CD4-positive, CD25-positive, alpha-beta regulatory T cell (primary cell): Measurements from ENCODE around the gene CENPK. TPM values are rescaled to one million over a fixed set of nuclear protein-coding genes. Genes with fewer than 3 reads are reported as not detected.

Source experiments
- ATAC-seq, 2 donors: fragments of 150-1000 bp; cut with Tn5 transposase; one replicate each; pipeline ENCODE4 v1.10.0; 2021; ENCODE audit warnings: low read depth in 2 of 2, moderate number of reproducible peaks in 2 of 2, moderate library complexity in 1 of 2
- DNase-seq, 3 donors: peaks; one replicate each; pipeline versions ENCODE4 v3.0.0 to v3.0.0-alpha.2; 2012 to 2022; ENCODE audit warnings: mixed read lengths in 1 of 3
- H3K27ac ChIP-seq: one replicate; pipeline ENCODE4 v1.7.0; 2013; ENCODE audit warnings: mild to moderate bottlenecking, low read length; ENCODE audit not compliant: insufficient read depth, poor library complexity, severe bottlenecking
- H3K27me3 ChIP-seq: one replicate; pipeline ENCODE4 v1.7.0; 2013; ENCODE audit warnings: low read length; ENCODE audit not compliant: control insufficient read depth, insufficient read depth
- H3K36me3 ChIP-seq: one replicate; pipeline ENCODE4 v1.7.0; 2013; ENCODE audit warnings: mild to moderate bottlenecking, low read length, moderate library complexity; ENCODE audit not compliant: control insufficient read depth, insufficient read depth
- H3K4me1 ChIP-seq: 2 replicates; pipeline ENCODE4 v1.7.0; 2013; ENCODE audit warnings: mild to moderate bottlenecking, low read length; ENCODE audit not compliant: insufficient read depth, control insufficient read depth, poor library complexity, severe bottlenecking
- H3K4me3 ChIP-seq: one replicate; pipeline ENCODE4 v1.7.0; 2013; ENCODE audit warnings: low read depth, mild to moderate bottlenecking, low read length, moderate library complexity
- H3K9me3 ChIP-seq, 2 experiments: 1 replicate in 1 of 2; 2 replicates in 1 of 2; pipeline ENCODE4 v1.7.0; 2013; ENCODE audit warnings: low read length in 2 of 2, mild to moderate bottlenecking in 1 of 2, moderate library complexity in 1 of 2; ENCODE audit not compliant: control insufficient read depth in 2 of 2
- H3K27ac Mint-ChIP-seq, 3 donors: one replicate each; pipeline ENCODE4 v1.8.0; 2020 to 2022; ENCODE audit warnings: mild to moderate bottlenecking in 3 of 3, mixed read lengths in 3 of 3, moderate library complexity in 2 of 3
- H3K27me3 Mint-ChIP-seq: one replicate; pipeline ENCODE4 v1.8.0; 2022; ENCODE audit warnings: mild to moderate bottlenecking, mixed read lengths
- H3K36me3 Mint-ChIP-seq: one replicate; pipeline ENCODE4 v1.8.0; 2020; ENCODE audit warnings: mixed read lengths
- H3K4me1 Mint-ChIP-seq, 4 donors: one replicate each; pipeline ENCODE4 v1.8.0; 2020 to 2022; ENCODE audit warnings: mixed read lengths in 4 of 4, mild to moderate bottlenecking in 1 of 4
- H3K4me3 Mint-ChIP-seq, 4 donors: one replicate each; pipeline ENCODE4 v1.8.0; 2020 to 2022; ENCODE audit warnings: mild to moderate bottlenecking in 4 of 4, mixed read lengths in 4 of 4, moderate library complexity in 3 of 4
- H3K9me3 Mint-ChIP-seq, 7 donors: one replicate each; pipeline ENCODE4 v1.8.0; 2020 to 2022; ENCODE audit warnings: mixed read lengths in 7 of 7, mild to moderate bottlenecking in 3 of 7, moderate library complexity in 2 of 7
- polyA plus RNA-seq, 4 donors: library from polyadenylated mRNA; unstranded; fragments of 300-500 nt; fragmentation: Illumina TruSeq; gene quantifications; one replicate each; pipeline ENCODE4 v1.2.3, GENCODE V29; 2021
- total RNA-seq: library from RNA; stranded (reverse); gene quantifications from one replicate; pipeline ENCODE4 v1.2.3, GENCODE V29; 2022

Gene CENPK
- total and polyA plus RNA-seq, 5 donors from 2014 or later = 20.8 to 47.9 (median 42.8) TPM

DNA sequence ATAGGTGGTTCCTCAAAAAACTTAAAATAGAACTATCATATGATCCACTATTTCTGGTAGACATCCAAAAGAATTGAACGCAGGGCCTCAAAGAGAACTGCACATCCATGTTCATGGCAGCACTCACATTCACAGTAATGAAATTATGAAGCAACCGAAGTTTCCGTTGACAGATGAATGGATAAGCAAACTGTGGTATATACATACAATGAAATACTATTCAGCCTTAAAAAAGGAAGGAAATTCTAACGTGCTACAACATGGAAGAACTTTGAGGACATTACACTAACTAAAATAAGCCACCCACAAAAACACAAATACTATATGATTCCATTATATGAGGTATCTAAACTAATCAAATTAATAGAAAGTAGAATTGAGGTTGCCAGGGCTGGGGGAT is 18.5 kb downstream of the CENPK start:
- H3K36me3 ChIP-seq = peaks cover 40% of the 10 kb centered on the region
- H3K9me3 Mint-ChIP-seq = no peaks in the 10 kb centered on the region
- H3K27me3 ChIP-seq = no peaks in the 10 kb centered on the region
- DNase-seq (no peak), ATAC-seq (no peak)
- peaks cover 42% of the 10 kb centered on the region for H3K36me3 Mint-ChIP-seq
- no peaks in the 10 kb centered on the region for H3K9me3 ChIP-seq
- H3K4me3 Mint-ChIP-seq = no peak overlapping the region
- no peak overlapping the region for H3K4me3 ChIP-seq
- peaks cover 3% of the 10 kb centered on the region for H3K4me1 ChIP-seq
- H3K27ac ChIP-seq = no peak overlapping the region
- H3K27me3 Mint-ChIP-seq = no peaks in the 10 kb centered on the region
- peaks cover 10 to 22% (median 16%) of the 10 kb centered on the region in 4 donors for H3K4me1 Mint-ChIP-seq
- H3K27ac Mint-ChIP-seq = no peak overlapping the region

- no peaks in the 10 kb centered on the region for H3K9me3 ChIP-seq
- H3K4me3 ChIP-seq = no peak overlapping the region
- Mint-ChIP-seq H3K4me3 (no peak overlapping the region), H3K9me3 (no peaks in the 10 kb centered on the region), H3K27ac (no peak overlapping the region), H3K4me1 (peaks cover 0 to 14% (median 2%) of the 10 kb centered on the region in 4 donors), H3K36me3 (peaks cover 34% of the 10 kb centered on the region), H3K27me3 (no peaks in the 10 kb centered on the region)
- ATAC-seq (no peak), DNase-seq (no peak)
- H3K4me1 ChIP-seq = no peaks in the 10 kb centered on the region
- H3K36me3 ChIP-seq = peaks cover 37% of the 10 kb centered on the region
- no peaks in the 10 kb centered on the region for H3K27me3 ChIP-seq
- no peak overlapping the region for H3K27ac ChIP-seq
These were observed 23.1 kb downstream of the CENPK start for GRCh38 chr5:65539827-65540226.

GRCh38 chr5:65535529-65535987 is 27.4 kb downstream of the CENPK start:
- Histone ChIP-seq H3K36me3 (peaks cover 17% of the 10 kb centered on the region), H3K4me3 (no peak overlapping the region), H3K27me3 (no peaks in the 10 kb centered on the region), H3K27ac (no peak overlapping the region), H3K9me3 (no peaks in the 10 kb centered on the region), H3K4me1 (no peaks in the 10 kb centered on the region)
- DNase-seq (no peak), ATAC-seq (no peak)
- H3K9me3 Mint-ChIP-seq = no peaks in the 10 kb centered on the region
- no peak overlapping the region for H3K4me3 Mint-ChIP-seq
- H3K27ac Mint-ChIP-seq = peak overlapping the region in 1 of 3 donors; percentile 79
- H3K27me3 Mint-ChIP-seq = no peaks in the 10 kb centered on the region
- peaks cover 12% of the 10 kb centered on the region for H3K36me3 Mint-ChIP-seq
- peaks cover 0 to 13% (median 1%) of the 10 kb centered on the region in 4 donors for H3K4me1 Mint-ChIP-seq

DNA sequence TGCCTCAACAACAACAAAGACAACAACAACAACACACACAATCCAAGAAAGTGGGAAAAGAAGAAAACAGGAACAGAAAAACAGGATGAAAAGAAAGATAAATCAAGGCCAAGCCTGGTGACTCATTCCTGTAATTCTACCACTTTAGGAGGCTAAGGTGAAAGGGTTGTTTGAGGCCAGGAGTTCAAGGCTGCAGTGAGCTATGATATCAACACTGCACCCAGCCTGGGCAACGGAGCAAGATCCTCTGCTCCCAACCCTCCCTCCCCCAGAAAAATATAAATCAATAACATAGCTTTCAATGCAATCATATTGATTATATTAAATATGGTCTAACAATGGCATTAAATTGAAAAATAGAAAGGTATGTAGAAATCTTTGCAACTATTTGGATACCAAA is 32.1 kb downstream of the CENPK start:
- peaks cover 13% of the 10 kb centered on the region for H3K36me3 Mint-ChIP-seq
- Histone ChIP-seq H3K27me3 (no peaks in the 10 kb centered on the region), H3K4me3 (no peak overlapping the region), H3K27ac (no peak overlapping the region), H3K4me1 (no peaks in the 10 kb centered on the region), H3K36me3 (peaks cover 12% of the 10 kb centered on the region), H3K9me3 (no peaks in the 10 kb centered on the region)
- H3K27me3 Mint-ChIP-seq = no peaks in the 10 kb centered on the region
- ATAC-seq = no peak
- no peak overlapping the region for H3K27ac Mint-ChIP-seq
- H3K9me3 Mint-ChIP-seq = no peaks in the 10 kb centered on the region
- no peak for DNase-seq
- peaks cover 0 to 4% (median 1%) of the 10 kb centered on the region in 4 donors for H3K4me1 Mint-ChIP-seq
- H3K4me3 Mint-ChIP-seq = no peak overlapping the region

- Histone ChIP-seq H3K4me3 (no peak overlapping the region), H3K27me3 (no peaks in the 10 kb centered on the region), H3K9me3 (no peaks in the 10 kb centered on the region), H3K27ac (no peak overlapping the region), H3K36me3 (peaks cover 21% of the 10 kb centered on the region), H3K4me1 (no peaks in the 10 kb centered on the region)
- H3K27ac Mint-ChIP-seq = no peak overlapping the region
- H3K4me1 Mint-ChIP-seq = no peaks in the 10 kb centered on the region
- H3K27me3 Mint-ChIP-seq = no peaks in the 10 kb centered on the region
- DNase-seq (no peak), ATAC-seq (no peak)
- no peaks in the 10 kb centered on the region for H3K9me3 Mint-ChIP-seq
- no peak overlapping the region for H3K4me3 Mint-ChIP-seq
- peaks cover 24% of the 10 kb centered on the region for H3K36me3 Mint-ChIP-seq
These were observed 37.2 kb downstream of the CENPK start for GRCh38 chr5:65525726-65526125.

DNA sequence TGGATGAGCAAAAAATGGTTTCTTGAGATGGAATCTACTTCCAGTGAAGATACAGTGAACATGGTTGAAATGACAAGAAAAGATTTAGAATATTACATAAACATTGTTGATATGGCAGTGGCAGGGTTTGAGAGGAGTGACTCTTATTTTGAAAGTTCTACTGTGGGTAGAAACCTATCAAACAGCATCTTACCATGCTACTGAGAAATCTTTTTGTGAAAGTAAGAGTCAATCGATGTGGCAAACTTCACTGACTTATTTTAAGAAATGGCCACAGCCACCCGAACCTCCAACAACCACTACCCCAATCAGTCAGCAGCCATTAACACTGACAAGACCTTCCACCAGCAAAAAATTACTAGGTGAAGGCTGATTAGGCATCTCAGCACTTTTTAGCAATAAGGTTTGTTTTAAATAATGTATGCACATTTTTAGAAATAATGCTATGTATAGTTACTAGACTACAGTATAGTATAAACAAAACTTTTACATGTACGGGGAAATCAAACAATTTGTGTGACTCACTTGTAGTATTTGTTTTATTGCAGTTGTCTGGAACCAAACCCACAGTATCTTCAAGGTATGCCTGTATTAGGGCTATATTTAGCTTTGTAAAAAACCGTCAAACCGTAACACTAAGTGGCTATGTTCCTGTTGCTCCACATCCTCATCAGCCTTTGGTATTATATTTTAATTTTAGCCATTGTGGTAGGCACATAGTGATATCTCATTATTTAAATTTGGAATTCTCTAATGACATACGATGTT is 50.6 kb downstream of the CENPK start:
- Mint-ChIP-seq H3K27me3 (no peaks in the 10 kb centered on the region), H3K27ac (no peak overlapping the region), H3K4me3 (no peak overlapping the region), H3K4me1 (peaks cover 0 to 8% (median 6%) of the 10 kb centered on the region in 4 donors), H3K9me3 (no peaks in the 10 kb centered on the region), H3K36me3 (peaks cover 11% of the 10 kb centered on the region)
- no peaks in the 10 kb centered on the region for H3K4me1 ChIP-seq
- H3K4me3 ChIP-seq = no peak overlapping the region
- no peaks in the 10 kb centered on the region for H3K36me3 ChIP-seq
- no peak overlapping the region for H3K27ac ChIP-seq
- no peaks in the 10 kb centered on the region for H3K27me3 ChIP-seq
- DNase-seq (peak in 1 of 3 donors; percentile 13), ATAC-seq (no peak)
- no peaks in the 10 kb centered on the region for H3K9me3 ChIP-seq

DNA sequence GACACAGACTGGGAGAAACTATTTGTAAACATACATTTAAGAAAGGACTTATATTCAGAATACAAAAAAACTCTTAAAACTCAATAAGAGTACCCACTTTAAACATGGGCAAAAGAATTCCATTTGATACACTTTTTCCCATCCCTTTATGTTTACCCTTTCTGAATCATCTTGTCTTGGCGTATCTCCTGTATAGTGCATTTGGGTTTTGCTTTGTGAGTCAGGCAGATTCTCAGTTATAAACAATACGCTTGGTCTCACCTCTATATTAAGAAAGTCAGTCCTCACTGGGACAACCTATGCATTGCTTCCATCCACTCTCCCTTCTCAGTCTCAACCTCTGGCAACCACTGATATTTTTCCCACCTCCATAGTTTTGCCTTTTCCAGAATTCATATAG is 54.0 kb downstream of the CENPK start:
- no peak overlapping the region for H3K4me3 Mint-ChIP-seq
- ATAC-seq = no peak

DNA sequence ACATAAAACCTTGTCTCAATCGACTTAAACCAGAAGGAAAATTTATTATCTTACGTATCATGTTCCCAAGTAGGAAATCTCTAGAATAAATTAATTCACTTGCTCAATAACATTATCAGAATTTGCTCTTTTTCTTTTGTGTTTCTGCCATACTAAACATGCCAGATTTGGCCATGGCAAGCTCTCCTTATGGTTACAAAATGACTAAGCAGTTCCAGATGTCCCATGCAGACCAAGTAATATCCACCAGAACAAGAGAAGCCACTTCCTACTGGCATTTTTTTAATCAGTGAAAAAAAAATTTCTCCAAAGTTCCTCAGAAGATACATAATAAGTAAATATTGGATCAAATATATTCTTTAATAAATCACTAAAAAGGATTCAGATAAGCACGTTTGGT is 56.0 kb downstream of the CENPK start:
- peaks cover 3% of the 10 kb centered on the region for H3K36me3 ChIP-seq
- no peak overlapping the region for H3K4me3 ChIP-seq
- no peaks in the 10 kb centered on the region for H3K4me1 ChIP-seq
- H3K27ac ChIP-seq = no peak overlapping the region
- no peaks in the 10 kb centered on the region for H3K27me3 ChIP-seq
- H3K36me3 Mint-ChIP-seq = peaks cover 9% of the 10 kb centered on the region
- no peaks in the 10 kb centered on the region for H3K27me3 Mint-ChIP-seq
- H3K9me3 ChIP-seq = no peaks in the 10 kb centered on the region
- no peaks in the 10 kb centered on the region for H3K9me3 Mint-ChIP-seq
- no peak for ATAC-seq
- H3K4me3 Mint-ChIP-seq = no peak overlapping the region
- H3K27ac Mint-ChIP-seq = no peak overlapping the region
- no peak for DNase-seq
- peaks cover 0 to 2% (median under 1%) of the 10 kb centered on the region in 4 donors for H3K4me1 Mint-ChIP-seq

More for the DNA sequence above, 54.0 kb downstream of the CENPK start:
- no peaks in the 10 kb centered on the region for H3K9me3 Mint-ChIP-seq
- H3K36me3 Mint-ChIP-seq = peaks cover 9% of the 10 kb centered on the region
- no peak overlapping the region for H3K27ac ChIP-seq
- no peaks in the 10 kb centered on the region for H3K27me3 ChIP-seq
- H3K4me1 ChIP-seq = no peaks in the 10 kb centered on the region
- no peak overlapping the region for H3K4me3 ChIP-seq
- DNase-seq = no peak
- H3K9me3 ChIP-seq = no peaks in the 10 kb centered on the region
- no peaks in the 10 kb centered on the region for H3K36me3 ChIP-seq
- H3K4me1 Mint-ChIP-seq = peaks cover 0 to 8% (median 6%) of the 10 kb centered on the region in 4 donors
- H3K27ac Mint-ChIP-seq = no peak overlapping the region
- H3K27me3 Mint-ChIP-seq = no peaks in the 10 kb centered on the region
